Neuronal stem cell (in vitro differentiated cells): ENCODE results near the gene PLCH2.

Experiments used
- DNase-seq: peaks from one replicate; pipeline ENCODE4 v3.0.0-alpha.2; 2013; ENCODE audit warnings: low spot score
- H2AFZ ChIP-seq: one replicate; pipeline ENCODE4 v1.6.1; 2013; ENCODE audit warnings: mild to moderate bottlenecking, low read length, inconsistent platforms
- H2AK5ac ChIP-seq: 2 replicates; pipeline ENCODE4 v1.6.1; 2013; ENCODE audit warnings: low read depth, mild to moderate bottlenecking, inconsistent platforms, low read length, moderate library complexity, mixed read lengths
- H2BK120ac ChIP-seq: 2 replicates; pipeline ENCODE4 v1.6.1; 2013; ENCODE audit warnings: low read depth, mild to moderate bottlenecking, inconsistent platforms, low read length, moderate library complexity, mixed read lengths
- H2BK12ac ChIP-seq: one replicate; pipeline ENCODE4 v1.6.1; 2013; ENCODE audit warnings: low read length, inconsistent platforms
- H2BK15ac ChIP-seq: 2 replicates; pipeline ENCODE4 v1.6.1; 2013; ENCODE audit warnings: mild to moderate bottlenecking, low read length, inconsistent platforms, mixed read lengths
- H2BK5ac ChIP-seq: one replicate; pipeline ENCODE4 v1.6.1; 2013; ENCODE audit warnings: inconsistent platforms, mild to moderate bottlenecking, low read length, moderate library complexity
- H3K14ac ChIP-seq: one replicate; pipeline ENCODE4 v1.6.1; 2013; ENCODE audit warnings: low read length, inconsistent platforms
- H3K18ac ChIP-seq: 2 replicates; pipeline ENCODE4 v1.6.1; 2013; ENCODE audit warnings: low read length, inconsistent platforms
- H3K23ac ChIP-seq: 2 replicates; pipeline ENCODE4 v1.6.1; 2013; ENCODE audit warnings: low read depth, mild to moderate bottlenecking, mixed read lengths, low read length, inconsistent platforms; ENCODE audit not compliant: poor library complexity
- H3K27ac ChIP-seq: replicated peaks from 3 replicates; pipeline ENCODE4 v1.5.1; 2013; ENCODE audit warnings: low read length, inconsistent platforms
- H3K27me3 ChIP-seq, 3 experiments: 2 replicates each; pipeline ENCODE4 v1.6.1; 2013; ENCODE audit warnings: low read length in 3 of 3, mild to moderate bottlenecking in 2 of 3, inconsistent platforms in 1 of 3, low read depth in 1 of 3, mixed read lengths in 1 of 3, moderate library complexity in 1 of 3; ENCODE audit not compliant: control insufficient read depth in 3 of 3, insufficient read depth in 3 of 3
- H3K36me3 ChIP-seq, 2 donors: replicated peaks in 1 of 2; 2 replicates each; pipeline ENCODE4 v1.6.1; 2013; ENCODE audit warnings: low read length in 2 of 2; ENCODE audit not compliant: control insufficient read depth in 2 of 2, insufficient read depth in 2 of 2
- H3K4ac ChIP-seq: 2 replicates; pipeline ENCODE4 v1.6.1; 2013; ENCODE audit warnings: inconsistent platforms, mild to moderate bottlenecking, low read length, moderate library complexity
- H3K4me1 ChIP-seq, 2 donors: 1 replicate in 1 of 2; 2 replicates in 1 of 2; pipeline ENCODE4 v1.6.1; 2013; ENCODE audit warnings: low read length in 2 of 2, low read depth in 1 of 2; ENCODE audit not compliant: control insufficient read depth in 2 of 2, insufficient read depth in 1 of 2
- H3K4me2 ChIP-seq: one replicate; pipeline ENCODE4 v1.6.1; 2013; ENCODE audit warnings: mild to moderate bottlenecking, low read length, inconsistent platforms; ENCODE audit not compliant: insufficient read depth, poor library complexity, severe bottlenecking
- H3K4me3 ChIP-seq, 2 donors: 2 replicates each; pipeline ENCODE4 v1.5.1; 2013; ENCODE audit warnings: low read length in 2 of 2, mild to moderate bottlenecking in 2 of 2, inconsistent platforms in 1 of 2, moderate library complexity in 1 of 2
- H3K79me1 ChIP-seq: one replicate; pipeline ENCODE4 v1.6.1; 2013; ENCODE audit warnings: low read depth, mild to moderate bottlenecking, inconsistent platforms, low read length, moderate library complexity
- H3K9ac ChIP-seq: one replicate; pipeline ENCODE4 v1.6.1; 2013; ENCODE audit warnings: mild to moderate bottlenecking, low read depth, low read length, inconsistent platforms; ENCODE audit not compliant: poor library complexity
- H3K9me3 ChIP-seq, 2 donors: replicated peaks in 1 of 2; 2 replicates each; pipeline versions ENCODE3 to v1.6.1; 2013; ENCODE audit warnings: low read length in 2 of 2, mild to moderate bottlenecking in 2 of 2, inconsistent platforms in 1 of 2, low read depth in 1 of 2, mixed read lengths in 1 of 2, moderate library complexity in 1 of 2; ENCODE audit not compliant: control insufficient read depth in 2 of 2, insufficient read depth in 1 of 2
- H4K8ac ChIP-seq: one replicate; pipeline ENCODE4 v1.6.1; 2013; ENCODE audit warnings: low read depth, mild to moderate bottlenecking, inconsistent platforms, low read length, moderate library complexity
- H4K91ac ChIP-seq: one replicate; pipeline ENCODE4 v1.6.1; 2013; ENCODE audit warnings: low read length, low read depth, mild to moderate bottlenecking, inconsistent platforms; ENCODE audit not compliant: poor library complexity
- WGBS, 2 donors: extraction: QIAGEN DNeasy Blood & Tissue Kit; methylation state at CpG; one replicate each; pipeline ENCODE4 v1.1.7; 2013; ENCODE audit warnings: missing lambda C conversion rate in 2 of 2, mixed read lengths in 1 of 2; ENCODE audit not compliant: insufficient read length in 2 of 2, insufficient replicate concordance in 1 of 2; ENCODE audit errors: extremely low coverage in 2 of 2; 5-methylcytosine and 5-hydroxymethylcytosine counted together

PLCH2 gene

GRCh38 chr1:2523891-2524609 lies 48.0 kb downstream of the PLCH2 start:
- Histone ChIP-seq H3K23ac (no peak overlapping the region), H2AFZ (no peak overlapping the region), H3K14ac (no peak overlapping the region), H3K27ac (no peak overlapping the region), H3K27me3 (peaks cover 0 to 22% (median 0%) of the 10 kb centered on the region in 3 experiments), H2AK5ac (no peak overlapping the region), H2BK12ac (no peak overlapping the region), H2BK120ac (no peak overlapping the region), H3K4me2 (no peak overlapping the region), H4K91ac (no peak overlapping the region), H3K4ac (no peak overlapping the region), H3K4me1 (peaks cover 29 to 35% of the 10 kb centered on the region in 2 donors), H3K18ac (no peak overlapping the region), H3K79me1 (peaks cover 22% of the 10 kb centered on the region), H2BK5ac (no peak overlapping the region), H3K9ac (no peak overlapping the region), H4K8ac (no peak overlapping the region), H3K9me3 (no peaks in the 10 kb centered on the region), H2BK15ac (no peak overlapping the region), H3K4me3 (no peak overlapping the region), H3K36me3 (peaks cover 25 to 48% of the 10 kb centered on the region in 2 donors)
- no CpG with 5 or more reads among the region's 10 CpGs for WGBS, 2 donors
- no peak for DNase-seq

GRCh38 chr1:2525572-2525919 lies 49.5 kb downstream of the PLCH2 start:
- Histone ChIP-seq H3K79me1 (peaks cover 24% of the 10 kb centered on the region), H3K36me3 (peaks cover 18 to 33% of the 10 kb centered on the region in 2 donors), H3K4me2 (peak overlapping the region; percentile 100), H3K14ac (no peak overlapping the region), H2BK12ac (no peak overlapping the region), H3K9me3 (no peaks in the 10 kb centered on the region), H4K91ac (no peak overlapping the region), H3K27ac (no peak overlapping the region), H3K9ac (peak overlapping the region; percentile 98), H3K18ac (peak overlapping the region; percentile 9), H3K23ac (peak overlapping the region; percentile 68), H3K4me1 (peaks cover 30 to 37% of the 10 kb centered on the region in 2 donors), H2AFZ (peak overlapping the region; percentile 80), H2BK15ac (no peak overlapping the region), H4K8ac (no peak overlapping the region), H3K27me3 (peaks cover 0 to 33% (median 0%) of the 10 kb centered on the region in 3 experiments), H2AK5ac (peak overlapping the region; percentile 93), H2BK5ac (peak overlapping the region; percentile 72), H2BK120ac (no peak overlapping the region), H3K4ac (no peak overlapping the region), H3K4me3 (peak overlapping the region; percentile 93 to 96)
- no peak for DNase-seq
- no CpG with 5 or more reads among the region's 20 CpGs for WGBS, 2 donors

- Histone ChIP-seq H3K14ac (peak within 1 kb of the TSS; percentile 15), H3K4ac (no peak within 1 kb of the TSS), H4K8ac (no peak within 1 kb of the TSS), H3K4me3 (peak within 1 kb of the TSS; percentile 96), H2BK120ac (no peak within 1 kb of the TSS), H2BK12ac (peak within 1 kb of the TSS; percentile 31), H2AFZ (peak within 1 kb of the TSS; percentile 86), H3K27me3 (peaks cover 0 to 40% (median 0%) of the 10 kb centered on the region in 3 experiments), H3K9me3 (no peaks in the 10 kb centered on the region), H3K9ac (peak within 1 kb of the TSS; percentile 98), H2BK5ac (peak within 1 kb of the TSS; percentile 72), H2AK5ac (peak within 1 kb of the TSS; percentile 93), H3K4me2 (peak within 1 kb of the TSS; percentile 100), H3K27ac (peak within 1 kb of the TSS; percentile 82), H3K79me1 (peaks cover 25% of the 10 kb centered on the region), H3K4me1 (peaks cover 36 to 43% of the 10 kb centered on the region in 2 donors), H2BK15ac (no peak within 1 kb of the TSS), H4K91ac (no peak within 1 kb of the TSS), H3K18ac (peak within 1 kb of the TSS; percentile 78), H3K36me3 (peaks cover 12 to 26% of the 10 kb centered on the region in 2 donors), H3K23ac (peak within 1 kb of the TSS; percentile 96)
- WGBS, 2 donors, result no CpG with 5 or more reads among the region's 107 CpGs
- DNase-seq, result peak; percentile 94
These were observed 50.1 kb downstream of the PLCH2 start, which contains the start of gene PANK4 for GRCh38 chr1:2525920-2526823. Gene PANK4 (minus strand): TSS chr1:2526596. CDS start chr1:2526587, 9 bp downstream.
